Subcutaneous adipose tissue (tissue), 4 donors: Measurements from ENCODE around the gene IGSF23. TPM values are rescaled to one million over a fixed set of nuclear protein-coding genes. Genes with fewer than 3 reads are reported as not detected.

Source experiments
- CTCF ChIP-seq: fragments of 450-650 bp; IDR thresholded peaks from one replicate; pipeline ENCODE4 v1.5.1; 2016; ENCODE audit warnings: low read depth, mild to moderate bottlenecking, control low read depth, antibody characterized with exemption, moderate library complexity
- total RNA-seq, 4 donors: library from RNA; depleted of rRNA; stranded (reverse); fragments of >200 nt; gene quantifications; one replicate each; pipeline ENCODE4 v1.1.0, GENCODE V29; 2016

IGSF23 gene
- total RNA-seq, 4 donors from 2014 or later, result not detected

GRCh38 chr19:44677019-44677811 is 63.9 kb downstream of the IGSF23 start:
- no peak for TF ChIP-seq CTCF

GRCh38 chr19:44680536-44680935 is 67.2 kb downstream of the IGSF23 start:
- no peak for TF ChIP-seq CTCF

- TF ChIP-seq CTCF, result no peak
These were observed 68.8 kb downstream of the IGSF23 start for GRCh38 chr19:44681992-44682790.

- no peak for TF ChIP-seq CTCF
These were observed 69.4 kb downstream of the IGSF23 start for GRCh38 chr19:44682807-44683206.

GRCh38 chr19:44683434-44684210 is 70.3 kb downstream of the IGSF23 start:
- TF ChIP-seq CTCF, result no peak

- TF ChIP-seq CTCF, result no peak
These were observed 71.8 kb downstream of the IGSF23 start for GRCh38 chr19:44684892-44685863.
